Stimulated activated CD4-positive, alpha-beta T cell treated with anti-CD3 and anti-CD28 coated beads, Interleukin-1b, Interleukin-23, amount 100 ng/mL, for 1 hour (primary cell): Measurements from ENCODE around the gene LGALS9B.
"Not testable (repeated sequence)": the region's sequence is repeated elsewhere in the genome, so short reads cannot be mapped to it uniquely, and the experiment has no call there.

ENCODE experiments used
- DNase-seq, 2 donors: peaks; one replicate each; pipeline ENCODE4 v3.0.0-alpha.2; 2020; ENCODE audit warnings: low read depth in 2 of 2

Gene LGALS9B

GRCh38 chr17:20416381-20416911 lies 50.9 kb downstream of the LGALS9B start:
- DNase-seq: not testable (repeated sequence)

- not testable (repeated sequence) for DNase-seq
Measured at GRCh38 chr17:20415479-20415878, 51.9 kb downstream of the LGALS9B start.

GRCh38 chr17:20401306-20402022 lies 65.9 kb downstream of the LGALS9B start:
- DNase-seq: not testable (repeated sequence)

GRCh38 chr17:20400559-20401305 lies 66.6 kb downstream of the LGALS9B start:
- not testable (repeated sequence) for DNase-seq
